Activated effector memory CD4-positive, alpha-beta T cell treated with anti-CD3 and anti-CD28 coated beads, Interleukin-2, amount 50 U/mL, for 16 hours (primary cell): ENCODE measurements around the gene PRR29.
"Not testable (repeated sequence)": the region's sequence is repeated elsewhere in the genome, so short reads cannot be mapped to it uniquely, and the experiment has no call there.

ENCODE experiments used
- DNase-seq: peaks from one replicate; pipeline ENCODE4 v3.0.0-alpha.2; 2020

Gene PRR29

GRCh38 chr17:64016974-64017373 lies 18.8 kb downstream of the PRR29 start:
- DNase-seq = no peak

DNA sequence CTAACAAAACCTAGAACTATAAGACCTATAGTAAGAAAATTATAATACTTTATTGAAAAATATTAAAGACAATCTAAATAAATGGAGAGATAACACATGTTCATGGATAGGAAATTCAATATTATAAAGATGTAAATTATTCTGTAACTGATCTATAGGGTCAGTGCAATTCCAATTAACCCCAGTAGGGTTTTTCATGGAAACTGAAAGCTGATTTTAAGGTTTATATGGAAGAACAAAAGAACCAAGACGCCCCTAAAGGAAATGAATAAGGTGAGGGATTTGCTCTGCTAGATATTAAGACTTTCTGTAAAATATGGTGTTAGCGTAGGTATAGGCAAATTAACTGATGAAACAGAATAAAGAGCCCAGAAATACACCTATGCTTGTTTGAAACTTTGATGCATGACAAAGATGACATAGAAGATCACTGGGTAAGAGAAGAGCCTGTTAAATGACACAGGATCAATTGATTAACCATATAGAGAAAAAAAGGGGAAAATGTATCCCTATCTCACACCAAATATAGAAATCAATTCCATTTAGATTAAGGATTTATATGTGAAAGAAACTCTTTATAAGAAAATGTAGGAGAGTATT lies 19.3 kb downstream of the PRR29 start:
- DNase-seq = no peak

DNA sequence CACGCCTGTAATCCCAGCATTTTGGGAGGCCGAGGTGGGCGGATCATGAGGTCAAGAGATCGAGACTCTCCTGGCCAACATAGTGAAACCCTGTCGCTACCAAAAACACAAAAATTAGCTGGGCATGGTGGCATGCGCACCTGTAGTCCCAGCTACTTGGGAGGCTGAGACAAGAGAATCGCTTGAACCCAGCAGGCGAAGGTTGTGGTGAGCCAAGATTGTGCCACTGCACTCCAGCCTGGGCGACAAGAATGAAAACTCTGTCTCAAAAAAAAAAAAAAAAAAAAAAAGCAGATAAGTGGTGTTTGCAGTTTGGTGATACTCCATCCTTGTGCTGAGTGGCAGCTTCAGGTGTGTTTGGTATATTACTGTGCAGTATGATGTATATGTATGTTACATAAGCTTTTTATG lies 21.4 kb downstream of the PRR29 start:
- DNase-seq = not testable (repeated sequence)

GRCh38 chr17:64020056-64020766 lies 22.1 kb downstream of the PRR29 start, which contains the start of gene ICAM2:
TSS of gene ICAM2 (minus strand) at chr17:64020633. CDS start at chr17:64006691, 13,942 bp downstream.
- peak; percentile 96 for DNase-seq

DNA sequence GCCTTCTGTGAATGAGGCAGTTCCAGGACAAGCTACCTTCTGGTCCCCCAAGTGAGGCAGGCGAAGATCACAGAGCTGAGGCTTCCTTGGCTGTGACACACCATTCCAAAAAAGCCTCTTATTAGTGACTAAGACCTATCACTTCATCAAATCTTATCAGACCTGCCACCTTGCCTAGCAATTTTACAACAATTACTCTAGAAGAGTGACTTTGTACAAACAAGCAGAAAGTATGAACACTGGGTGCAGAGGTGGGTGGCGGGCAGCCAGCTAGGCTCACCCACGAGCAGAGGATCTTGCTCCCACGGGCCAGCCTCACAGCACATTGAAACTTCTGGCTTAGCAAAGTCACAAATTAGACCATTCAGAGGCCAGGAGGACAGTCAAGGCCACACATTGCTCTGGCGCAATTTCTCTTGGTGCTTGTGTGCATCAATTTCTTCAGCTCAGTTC lies 24.5 kb downstream of the PRR29 start:
- DNase-seq = no peak

DNA sequence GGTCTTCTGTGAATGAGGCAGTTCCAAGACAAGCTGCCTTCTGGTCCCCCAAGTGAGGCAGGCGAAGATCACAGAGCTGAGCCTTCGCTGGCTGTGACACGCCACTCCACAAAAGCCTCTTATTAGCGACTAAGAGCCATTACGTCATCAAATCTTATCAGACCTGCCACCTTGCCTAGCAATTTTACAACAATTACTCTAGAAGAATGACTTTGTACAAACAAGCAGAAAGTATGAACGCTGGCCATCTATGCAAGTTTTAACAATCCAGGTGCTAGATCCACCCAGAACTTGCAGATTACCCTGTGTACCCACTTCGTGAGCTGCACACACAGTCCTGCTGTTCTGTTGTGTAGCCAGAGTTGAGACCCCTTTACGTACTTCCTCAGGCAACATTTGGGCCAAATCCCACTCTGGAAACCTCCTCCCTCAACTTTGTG lies 26.1 kb downstream of the PRR29 start:
- no peak for DNase-seq

DNA sequence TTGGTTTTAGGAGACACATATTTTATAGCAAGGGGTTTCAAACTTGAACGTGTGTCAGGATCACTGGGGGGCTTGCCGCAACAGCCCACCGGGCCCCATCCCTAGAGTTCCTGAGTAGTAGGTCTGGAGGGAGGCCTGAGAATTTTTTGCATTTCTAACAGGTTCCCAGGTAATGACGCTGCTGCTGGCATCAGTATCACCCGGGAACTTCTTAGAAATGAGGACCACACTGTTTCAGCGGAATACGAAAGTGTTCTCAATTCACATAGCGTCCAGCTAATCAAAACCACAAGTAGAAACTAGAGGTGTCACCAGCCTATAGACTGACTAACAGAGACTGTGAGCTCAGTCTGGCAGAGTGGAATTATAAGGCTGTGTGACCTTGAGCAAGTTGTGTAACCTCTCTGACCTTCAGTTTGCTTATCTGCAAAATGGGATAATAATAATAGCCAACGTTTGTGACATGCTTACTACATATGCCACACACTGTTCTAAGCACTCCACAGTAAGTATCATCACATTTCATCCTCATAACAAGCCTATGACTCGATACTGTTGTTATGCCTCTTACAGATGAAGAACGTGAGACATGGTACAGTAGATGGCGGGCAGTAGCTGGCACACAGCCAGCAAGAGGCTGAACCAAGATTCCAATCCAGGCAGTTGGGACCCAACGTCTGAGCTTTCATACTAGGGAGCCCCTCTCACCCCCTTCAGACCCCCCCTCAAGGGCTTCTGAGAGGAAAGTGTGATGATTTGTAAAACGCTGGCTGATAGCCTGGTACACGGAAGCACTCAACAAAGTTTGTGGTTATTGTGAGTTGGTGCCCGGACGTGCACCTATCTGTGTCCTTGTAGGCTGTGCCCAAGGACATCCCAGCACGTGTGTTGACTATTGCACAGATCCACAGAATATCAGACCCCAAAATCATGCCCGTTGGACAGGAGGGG lies 26.9 kb downstream of the PRR29 start:
- DNase-seq = peak; percentile 84

- peak; percentile 96 for DNase-seq
These were observed 27.7 kb downstream of the PRR29 start for GRCh38 chr17:64025732-64026294.

GRCh38 chr17:64028874-64029464 lies 30.8 kb downstream of the PRR29 start:
- DNase-seq = peak; percentile 91

DNA sequence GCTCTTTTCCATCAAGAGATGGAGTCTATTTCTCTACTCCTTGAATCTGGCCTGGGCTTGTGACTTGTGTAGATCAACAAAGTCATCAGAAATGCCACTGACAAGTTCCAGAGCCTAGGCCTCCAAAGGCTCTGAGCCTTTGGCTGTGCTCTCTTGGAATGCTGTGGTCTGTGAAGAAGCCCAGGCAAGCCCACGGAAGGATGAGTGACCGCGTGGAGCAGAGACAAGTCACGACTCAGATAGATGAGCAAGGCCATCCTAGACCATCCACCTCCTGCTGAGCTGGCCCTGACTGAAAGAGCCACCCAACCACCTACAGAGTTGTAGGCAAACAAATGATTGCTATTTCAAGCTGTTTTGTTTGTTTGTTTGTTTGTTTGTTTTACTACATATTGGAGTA lies 33.9 kb downstream of the PRR29 start:
- no peak for DNase-seq

- no peak for DNase-seq
These were observed 38.2 kb downstream of the PRR29 start for GRCh38 chr17:64036198-64036922.

DNA sequence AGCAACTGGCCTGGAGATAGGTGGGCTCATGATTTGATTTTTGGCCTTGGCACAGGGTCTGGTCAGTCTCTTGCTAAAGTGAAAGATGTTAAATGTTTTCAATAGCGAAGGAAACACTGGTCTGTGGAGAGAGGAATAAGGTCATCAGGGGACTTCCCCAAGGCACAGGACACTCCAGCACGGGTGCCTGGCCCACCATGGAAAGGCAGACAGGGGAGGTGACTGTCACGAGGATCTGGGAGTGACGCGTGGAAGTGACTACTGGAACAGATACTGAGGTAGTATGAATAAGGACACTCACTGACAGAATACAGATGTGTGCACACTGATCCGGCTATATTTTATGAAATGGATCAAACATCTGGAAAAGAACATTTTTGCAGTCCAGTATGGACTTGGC lies 39.0 kb downstream of the PRR29 start:
- DNase-seq = no peak

DNA sequence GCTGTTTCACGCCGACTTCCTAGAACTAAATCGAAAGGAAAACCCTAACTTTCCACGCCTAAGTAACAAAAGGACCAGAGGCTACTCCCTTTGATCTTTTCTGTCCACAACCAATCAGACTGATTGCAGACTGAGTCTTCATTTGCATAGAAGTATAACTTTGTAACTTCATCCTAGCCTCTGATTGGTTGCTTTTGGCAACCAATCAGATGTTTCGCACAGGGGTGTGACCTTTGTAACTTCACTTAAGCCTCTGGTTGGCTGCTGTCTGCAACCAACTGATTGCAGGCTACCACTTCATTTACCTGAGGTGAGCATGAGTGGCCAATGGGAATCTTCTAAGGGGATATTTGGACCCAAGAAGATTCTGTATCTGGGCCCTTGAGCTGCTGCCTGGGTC lies 39.7 kb downstream of the PRR29 start:
- no peak for DNase-seq

DNA sequence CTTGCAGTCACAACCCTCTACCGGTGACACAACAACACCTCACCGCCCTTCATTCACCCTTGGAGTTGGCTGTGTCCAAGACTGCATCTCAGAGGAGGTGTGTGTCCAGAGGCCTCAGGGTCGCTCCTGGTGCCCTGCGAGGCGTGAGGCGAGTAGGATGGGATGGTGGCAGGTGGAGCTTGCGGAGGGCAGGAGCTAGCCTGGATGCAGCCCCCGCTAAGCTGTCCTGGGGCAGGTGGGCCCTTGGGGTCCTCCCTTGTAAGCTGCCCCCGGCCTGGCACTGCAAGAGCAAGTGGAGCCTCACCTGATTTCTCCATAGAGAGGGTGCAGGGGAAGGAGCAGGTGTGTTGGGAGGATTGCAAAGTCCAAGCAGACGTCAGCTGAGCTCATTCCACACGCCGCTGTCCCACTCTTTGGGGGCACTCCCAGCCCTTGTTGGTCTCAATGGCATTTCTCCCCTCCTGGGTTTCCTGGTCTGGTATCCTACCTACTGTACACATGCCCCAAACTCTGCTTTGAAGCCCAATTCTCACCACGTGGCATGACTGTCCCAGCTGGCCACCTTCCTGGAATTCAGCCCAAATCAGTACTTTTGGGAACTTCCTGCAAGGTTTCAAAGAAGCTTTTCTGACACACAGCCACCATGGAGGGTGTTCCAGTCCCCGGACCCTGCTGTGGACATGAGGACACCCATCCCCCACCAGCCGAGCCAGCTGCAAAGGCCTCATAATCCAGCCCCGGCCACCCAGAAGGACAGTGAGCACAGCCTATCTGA lies 40.4 kb downstream of the PRR29 start:
- DNase-seq = no peak

GRCh38 chr17:64039106-64039400 lies 40.9 kb downstream of the PRR29 start:
- DNase-seq = no peak

DNA sequence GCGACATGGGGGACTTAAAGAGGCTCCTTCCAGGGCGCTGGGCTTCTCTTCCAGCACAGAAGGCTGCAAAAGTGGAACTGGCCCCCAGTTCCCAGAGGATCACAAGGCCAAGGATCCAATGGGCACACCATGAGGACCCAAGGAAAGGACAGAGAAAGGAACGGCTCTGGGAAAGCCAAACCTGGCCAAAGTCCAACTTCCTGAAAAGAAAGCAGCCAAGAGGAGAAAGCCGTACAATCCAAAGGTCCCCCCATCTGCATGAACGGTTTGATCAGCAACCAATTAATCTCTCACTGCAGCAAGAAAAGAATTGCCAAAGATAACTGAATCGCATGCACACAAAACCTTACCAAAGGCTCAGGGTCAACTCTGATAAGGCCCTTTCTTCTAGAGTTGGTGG lies 42.1 kb downstream of the PRR29 start:
- no peak for DNase-seq

DNA sequence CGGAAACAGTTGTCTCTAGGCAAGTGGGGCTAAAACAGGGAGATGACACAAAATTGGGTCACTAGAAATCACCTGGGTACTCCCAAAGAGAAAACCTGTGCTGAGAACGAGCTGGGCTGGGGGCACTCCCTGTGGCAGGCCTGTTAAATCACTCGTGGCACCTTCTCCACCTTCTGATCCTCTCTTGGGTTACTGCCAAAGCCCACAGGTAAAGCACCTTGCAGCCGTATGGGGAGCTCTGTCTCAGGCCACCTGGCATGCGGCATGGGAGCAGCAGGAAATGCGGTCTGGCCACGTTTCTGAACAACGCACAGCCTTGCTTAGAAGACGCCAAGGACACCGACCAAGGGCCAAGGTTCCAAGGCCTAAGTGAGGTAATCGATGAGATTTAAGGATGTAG lies 43.8 kb downstream of the PRR29 start:
- DNase-seq = peak; percentile 60

GRCh38 chr17:64042700-64043485 lies 44.7 kb downstream of the PRR29 start:
- DNase-seq = no peak

DNA sequence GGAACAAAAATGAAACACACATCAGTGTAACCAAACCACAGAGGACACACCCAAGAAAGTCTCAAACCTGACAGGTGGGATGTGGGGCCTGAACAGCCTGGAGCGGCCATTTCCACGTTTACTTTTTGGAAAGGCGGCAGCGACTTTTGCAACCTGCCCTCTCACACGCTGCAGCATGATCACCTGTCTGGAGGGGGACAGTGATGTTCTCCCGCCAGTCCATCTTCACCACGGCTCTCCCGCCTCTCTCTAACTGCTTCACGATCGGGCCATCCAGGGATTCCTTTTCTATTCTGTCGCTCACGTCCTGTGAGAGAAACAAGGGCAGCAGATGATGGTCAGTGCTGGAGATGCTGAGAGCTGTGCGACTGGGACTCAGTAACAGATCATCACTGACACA lies 47.0 kb downstream of the PRR29 start:
- peak; percentile 50 for DNase-seq

DNA sequence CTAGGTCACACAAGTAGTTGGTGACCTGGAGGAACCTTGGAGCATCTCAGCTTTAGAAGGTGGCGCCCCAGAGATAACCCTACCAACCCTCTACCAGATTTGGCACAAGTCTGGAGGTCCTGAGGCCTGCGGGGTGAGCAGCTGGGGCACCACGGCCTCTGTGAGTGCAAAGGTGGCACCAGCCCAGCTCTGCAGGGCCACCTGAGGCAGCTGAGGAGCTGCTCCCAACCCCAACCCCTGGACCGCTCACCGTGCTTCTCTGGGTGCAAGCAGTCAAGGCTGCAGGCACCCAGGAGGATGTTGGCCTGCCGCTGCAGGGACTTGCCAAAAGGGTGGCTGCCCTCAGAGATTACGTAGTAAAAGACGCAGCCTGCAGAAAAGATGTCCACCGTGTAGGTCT lies 50.7 kb downstream of the PRR29 start:
- no peak for DNase-seq

DNA sequence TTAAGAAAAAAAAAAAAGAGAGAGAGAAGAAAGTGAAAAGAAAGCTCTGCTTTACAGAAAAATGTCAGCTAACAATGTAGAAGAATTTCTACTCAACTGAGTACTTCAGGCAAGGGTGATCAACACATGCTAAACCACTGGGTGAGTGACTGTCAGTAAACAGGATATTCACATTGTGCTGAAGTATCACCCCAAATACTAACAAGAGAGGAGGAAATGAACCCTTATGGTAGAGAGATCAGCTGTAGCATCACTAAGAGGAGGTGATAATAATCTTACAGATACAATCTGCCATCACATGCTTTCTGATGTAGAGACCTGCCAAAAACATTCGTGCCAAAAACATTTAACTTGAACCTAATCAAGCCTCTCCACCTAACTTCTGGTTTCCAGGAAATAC lies 53.0 kb downstream of the PRR29 start:
- no peak for DNase-seq
